DOHH2 (cell line): ENCODE results near the gene SETD1A.

Source experiments
- H3F3A ChIP-seq: fragments of 200-600 bp; sonication (generic), shearing (Covaris generic); 2 replicates; pipeline ENCODE4 v1.6.0; 2016; ENCODE audit warnings: antibody characterized with exemption, mild to moderate bottlenecking; ENCODE audit not compliant: control insufficient read depth, insufficient read depth
- H3K27ac ChIP-seq: fragments of 200-600 bp; sonication (generic); 2 replicates; pipeline ENCODE4 v1.5.1; 2014; ENCODE audit warnings: low read depth, mild to moderate bottlenecking, low read length, moderate library complexity
- H3K27me3 ChIP-seq: fragments of 200-600 bp; sonication (generic); 2 replicates; pipeline ENCODE4 v1.6.1; 2014; ENCODE audit warnings: mild to moderate bottlenecking, low read length, mixed read lengths; ENCODE audit not compliant: control insufficient read depth
- H3K36me3 ChIP-seq: fragments of 200-600 bp; sonication (generic); 2 replicates; pipeline ENCODE4 v1.6.1; 2014; ENCODE audit warnings: mild to moderate bottlenecking, low read length, moderate library complexity, mixed read lengths; ENCODE audit not compliant: control insufficient read depth
- H3K4me1 ChIP-seq: fragments of 200-600 bp; sonication (generic); 2 replicates; pipeline ENCODE4 v1.6.1; 2014; ENCODE audit warnings: mild to moderate bottlenecking, low read length, mixed read lengths; ENCODE audit not compliant: control insufficient read depth
- H3K4me2 ChIP-seq: fragments of 200-600 bp; sonication (generic); 2 replicates; pipeline ENCODE4 v1.6.0; 2014; ENCODE audit warnings: mild to moderate bottlenecking, low read length, moderate library complexity
- H3K4me3 ChIP-seq: fragments of 200-600 bp; sonication (generic); 2 replicates; pipeline ENCODE4 v1.5.1; 2014; ENCODE audit warnings: mild to moderate bottlenecking, low read length, mixed read lengths
- H3K79me2 ChIP-seq: fragments of 200-600 bp; sonication (generic); 2 replicates; pipeline ENCODE4 v1.6.1; 2014; ENCODE audit warnings: mild to moderate bottlenecking, low read length, mixed read lengths; ENCODE audit not compliant: control insufficient read depth
- H3K9me2 ChIP-seq: fragments of 200-600 bp; sonication (generic); replicated peaks from 2 replicates; pipeline ENCODE4 v1.6.1; 2014; ENCODE audit warnings: mild to moderate bottlenecking, low read length, mixed read lengths; ENCODE audit not compliant: control insufficient read depth
- H3K9me3 ChIP-seq: fragments of 200-600 bp; sonication (generic); 2 replicates; pipeline ENCODE4 v1.6.1; 2014; ENCODE audit warnings: antibody characterized with exemption, low read length, mixed read lengths; ENCODE audit not compliant: control insufficient read depth, insufficient read depth
- H4K20me1 ChIP-seq: fragments of 200-600 bp; sonication (generic); 2 replicates; pipeline ENCODE4 v1.6.0; 2014; ENCODE audit warnings: low read depth, mild to moderate bottlenecking, antibody characterized with exemption, low read length, moderate library complexity; ENCODE audit not compliant: control insufficient read depth, insufficient read depth
- EZH2phosphoT487 ChIP-seq: fragments of 200-600 bp; sonication (generic); IDR thresholded peaks from 2 replicates; pipeline ENCODE4 v1.6.1; 2017; ENCODE audit warnings: borderline replicate concordance, mild to moderate bottlenecking, antibody characterized with exemption, low read length, moderate library complexity, mixed read lengths
- TF ChIP-seq, protein P1 (sequence below): fragments of 200-600 bp; sonication (generic); IDR thresholded peaks from one replicate; pipeline ENCODE4 v1.5.1; 2014; ENCODE audit warnings: antibody characterized with exemption, mild to moderate bottlenecking, low read depth, low read length; ENCODE audit not compliant: poor library complexity, severe bottlenecking

Gene SETD1A

DNA sequence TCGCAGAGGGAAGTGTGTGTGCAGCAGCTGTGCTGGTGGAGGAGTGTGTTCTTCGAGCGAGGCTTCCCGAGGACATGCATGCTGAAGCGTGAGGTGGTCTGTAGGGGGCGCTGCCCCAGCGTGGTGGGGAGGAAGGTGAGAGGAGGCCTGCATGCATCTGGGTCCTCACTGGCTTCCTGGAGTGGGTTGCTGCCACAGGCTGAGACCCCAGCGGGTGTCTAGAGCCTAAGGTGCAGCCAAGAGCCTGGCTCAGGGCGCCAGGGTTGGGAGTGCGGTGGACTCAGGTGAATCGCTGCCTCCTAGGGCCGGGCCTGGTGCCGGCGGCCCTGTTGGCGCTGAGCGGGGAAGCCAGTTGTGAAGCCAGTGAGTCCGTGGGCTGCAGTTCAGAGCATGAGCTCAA lies 19.9 kb downstream of the SETD1A start:
- no peak for TF ChIP-seq EZH2phosphoT487
- TF ChIP-seq, protein P1, sequence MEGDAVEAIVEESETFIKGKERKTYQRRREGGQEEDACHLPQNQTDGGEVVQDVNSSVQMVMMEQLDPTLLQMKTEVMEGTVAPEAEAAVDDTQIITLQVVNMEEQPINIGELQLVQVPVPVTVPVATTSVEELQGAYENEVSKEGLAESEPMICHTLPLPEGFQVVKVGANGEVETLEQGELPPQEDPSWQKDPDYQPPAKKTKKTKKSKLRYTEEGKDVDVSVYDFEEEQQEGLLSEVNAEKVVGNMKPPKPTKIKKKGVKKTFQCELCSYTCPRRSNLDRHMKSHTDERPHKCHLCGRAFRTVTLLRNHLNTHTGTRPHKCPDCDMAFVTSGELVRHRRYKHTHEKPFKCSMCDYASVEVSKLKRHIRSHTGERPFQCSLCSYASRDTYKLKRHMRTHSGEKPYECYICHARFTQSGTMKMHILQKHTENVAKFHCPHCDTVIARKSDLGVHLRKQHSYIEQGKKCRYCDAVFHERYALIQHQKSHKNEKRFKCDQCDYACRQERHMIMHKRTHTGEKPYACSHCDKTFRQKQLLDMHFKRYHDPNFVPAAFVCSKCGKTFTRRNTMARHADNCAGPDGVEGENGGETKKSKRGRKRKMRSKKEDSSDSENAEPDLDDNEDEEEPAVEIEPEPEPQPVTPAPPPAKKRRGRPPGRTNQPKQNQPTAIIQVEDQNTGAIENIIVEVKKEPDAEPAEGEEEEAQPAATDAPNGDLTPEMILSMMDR, result peak; percentile 73
- H4K20me1 ChIP-seq, result no peaks in the 10 kb centered on the region
- no peaks in the 10 kb centered on the region for H3K9me2 ChIP-seq
- H3K27ac ChIP-seq, result no peak overlapping the region
- H3K4me3 ChIP-seq, result no peak overlapping the region
- no peaks in the 10 kb centered on the region for H3F3A ChIP-seq
- H3K27me3 ChIP-seq, result no peaks in the 10 kb centered on the region
- H3K4me2 ChIP-seq, result no peak overlapping the region
- H3K9me3 ChIP-seq, result no peaks in the 10 kb centered on the region
- no peaks in the 10 kb centered on the region for H3K4me1 ChIP-seq
- no peaks in the 10 kb centered on the region for H3K79me2 ChIP-seq
- H3K36me3 ChIP-seq, result peaks cover 77% of the 10 kb centered on the region

- H4K20me1 ChIP-seq, result no peaks in the 10 kb centered on the region
- no peaks in the 10 kb centered on the region for H3F3A ChIP-seq
- H3K4me1 ChIP-seq, result no peaks in the 10 kb centered on the region
- H3K9me3 ChIP-seq, result no peaks in the 10 kb centered on the region
- no peaks in the 10 kb centered on the region for H3K9me2 ChIP-seq
- no peak overlapping the region for H3K27ac ChIP-seq
- no peaks in the 10 kb centered on the region for H3K79me2 ChIP-seq
- H3K36me3 ChIP-seq, result peaks cover 76% of the 10 kb centered on the region
- H3K4me3 ChIP-seq, result no peak overlapping the region
- H3K27me3 ChIP-seq, result no peaks in the 10 kb centered on the region
- no peak for TF ChIP-seq EZH2phosphoT487
- TF ChIP-seq, protein P1, result no peak
- H3K4me2 ChIP-seq, result no peak overlapping the region
These were observed 21.8 kb downstream of the SETD1A start for GRCh38 chr16:30979170-30980022.

DNA sequence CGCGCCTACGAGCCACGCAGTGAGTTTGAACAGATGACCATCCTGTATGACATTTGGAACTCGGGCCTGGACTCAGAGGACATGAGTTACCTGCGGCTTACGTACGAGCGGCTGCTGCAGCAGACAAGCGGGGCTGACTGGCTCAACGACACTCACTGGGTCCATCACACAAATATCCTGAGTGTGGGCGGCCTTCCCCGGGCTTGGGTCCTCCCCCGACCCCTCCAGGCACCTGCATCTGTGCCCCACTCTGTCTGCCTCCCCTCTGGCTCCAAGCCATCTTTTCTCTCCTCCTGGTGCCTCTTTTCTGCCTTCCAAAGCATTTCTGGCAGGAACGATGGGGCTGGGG lies 22.4 kb downstream of the SETD1A start:
- H3F3A ChIP-seq, result no peaks in the 10 kb centered on the region
- no peak overlapping the region for H3K4me3 ChIP-seq
- H3K9me2 ChIP-seq, result no peaks in the 10 kb centered on the region
- H3K27me3 ChIP-seq, result no peaks in the 10 kb centered on the region
- H4K20me1 ChIP-seq, result no peaks in the 10 kb centered on the region
- no peak for TF ChIP-seq EZH2phosphoT487
- TF ChIP-seq, protein P1, result no peak
- H3K79me2 ChIP-seq, result no peaks in the 10 kb centered on the region
- H3K27ac ChIP-seq, result no peak overlapping the region
- H3K36me3 ChIP-seq, result peaks cover 78% of the 10 kb centered on the region
- H3K4me1 ChIP-seq, result no peaks in the 10 kb centered on the region; the same call in 1 of the 2 replicates
- no peak overlapping the region for H3K4me2 ChIP-seq
- no peaks in the 10 kb centered on the region for H3K9me3 ChIP-seq
